ENCODE data around the gene NEK4.

The NEK4 gene

GRCh38 chr3:52671676-52672075 lies 99.1 kb downstream of the NEK4 start:
- TF ChIP-seq, protein P1, sequence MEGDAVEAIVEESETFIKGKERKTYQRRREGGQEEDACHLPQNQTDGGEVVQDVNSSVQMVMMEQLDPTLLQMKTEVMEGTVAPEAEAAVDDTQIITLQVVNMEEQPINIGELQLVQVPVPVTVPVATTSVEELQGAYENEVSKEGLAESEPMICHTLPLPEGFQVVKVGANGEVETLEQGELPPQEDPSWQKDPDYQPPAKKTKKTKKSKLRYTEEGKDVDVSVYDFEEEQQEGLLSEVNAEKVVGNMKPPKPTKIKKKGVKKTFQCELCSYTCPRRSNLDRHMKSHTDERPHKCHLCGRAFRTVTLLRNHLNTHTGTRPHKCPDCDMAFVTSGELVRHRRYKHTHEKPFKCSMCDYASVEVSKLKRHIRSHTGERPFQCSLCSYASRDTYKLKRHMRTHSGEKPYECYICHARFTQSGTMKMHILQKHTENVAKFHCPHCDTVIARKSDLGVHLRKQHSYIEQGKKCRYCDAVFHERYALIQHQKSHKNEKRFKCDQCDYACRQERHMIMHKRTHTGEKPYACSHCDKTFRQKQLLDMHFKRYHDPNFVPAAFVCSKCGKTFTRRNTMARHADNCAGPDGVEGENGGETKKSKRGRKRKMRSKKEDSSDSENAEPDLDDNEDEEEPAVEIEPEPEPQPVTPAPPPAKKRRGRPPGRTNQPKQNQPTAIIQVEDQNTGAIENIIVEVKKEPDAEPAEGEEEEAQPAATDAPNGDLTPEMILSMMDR (IDR thresholded peaks at IDR 0.05; ENCODE audit: low read length, missing control alignments): no peak
- no peak overlapping the region for H3K4me3 ChIP-seq (replicated peaks; ENCODE audit: low read depth, low read length)
- DNase-seq (ENCODE audit: low read depth): no peak

- DNase-seq (ENCODE audit: low read depth): peak; percentile 100
- TF ChIP-seq, protein P1 (IDR thresholded peaks at IDR 0.05; ENCODE audit: low read length, missing control alignments): no peak
- H3K4me3 ChIP-seq (replicated peaks; ENCODE audit: low read depth, low read length): peak overlapping the region; percentile 11
Measured at GRCh38 chr3:52670621-52671521, 99.9 kb downstream of the NEK4 start.

DNA sequence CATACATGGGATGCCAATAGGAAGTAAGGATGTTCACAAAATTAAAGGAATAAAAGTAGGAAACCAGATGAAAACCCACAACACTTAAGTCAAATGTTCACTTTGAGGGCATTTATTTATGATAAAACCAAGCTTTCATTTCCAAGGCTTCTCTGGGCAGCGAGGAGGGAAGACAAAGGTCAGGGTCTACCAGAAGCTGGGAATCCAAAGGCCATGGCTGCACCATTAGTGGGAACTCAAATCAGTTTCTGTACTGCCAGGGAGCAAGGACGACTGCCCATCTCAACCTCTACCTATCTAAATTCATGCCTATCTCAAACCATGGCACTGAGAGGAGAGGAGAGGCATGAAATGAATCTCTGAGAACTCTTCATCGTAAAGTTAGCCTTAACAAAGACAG lies 107.6 kb downstream of the NEK4 start:
- H3K4me3 ChIP-seq (replicated peaks; ENCODE audit: low read depth, low read length): no peak overlapping the region
- TF ChIP-seq, protein P1 (IDR thresholded peaks at IDR 0.05; ENCODE audit: low read length, missing control alignments): no peak
- no peak for DNase-seq (ENCODE audit: low read depth)

DNA sequence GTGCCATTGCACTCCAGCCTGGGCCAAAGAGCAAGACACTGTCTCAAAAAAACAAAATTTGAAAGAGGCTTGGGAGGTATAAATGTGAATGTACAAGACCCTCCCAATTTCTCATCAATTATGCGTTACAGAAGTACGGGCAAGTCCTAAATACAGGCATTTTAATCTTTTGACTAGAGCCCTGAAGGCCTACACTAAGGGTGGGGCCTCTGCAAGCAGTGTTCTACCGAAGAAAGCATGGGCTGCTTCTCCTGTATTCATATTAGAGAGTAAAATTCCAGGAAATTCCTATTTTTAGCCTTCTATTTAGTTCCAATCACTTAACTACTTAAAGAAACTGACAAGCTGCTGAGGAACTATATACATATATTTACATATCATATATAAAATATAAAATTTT lies 110.7 kb downstream of the NEK4 start:
- DNase-seq (ENCODE audit: low read depth): no peak
- TF ChIP-seq, protein P1 (IDR thresholded peaks at IDR 0.05; ENCODE audit: low read length, missing control alignments): no peak
- H3K4me3 ChIP-seq (replicated peaks; ENCODE audit: low read depth, low read length): no peak overlapping the region
